Right forelimb (tissue), 1 donor: Measurements from ENCODE around the gene SLC16A5.
"Not testable (repeated sequence)": the region's sequence is repeated elsewhere in the genome, so short reads cannot be mapped to it uniquely, and the experiment has no call there.

Experiments
- DNase-seq: peaks from one replicate; pipeline ENCODE4 v3.0.0-alpha.2; 2018

Gene SLC16A5

GRCh38 chr17:75064867-75065561 lies 22.7 kb upstream of the SLC16A5 start:
- DNase-seq = no peak

- DNase-seq = no peak
Observed at GRCh38 chr17:75065562-75066151, 22.1 kb upstream of the SLC16A5 start.

GRCh38 chr17:75067856-75068255 lies 19.9 kb upstream of the SLC16A5 start:
- DNase-seq = no peak

GRCh38 chr17:75068750-75069149 lies 19.0 kb upstream of the SLC16A5 start:
- DNase-seq = no peak

GRCh38 chr17:75069783-75070182 lies 18.0 kb upstream of the SLC16A5 start:
- no peak for DNase-seq

- not testable (repeated sequence) for DNase-seq
Observed at GRCh38 chr17:75071478-75072271, 16.1 kb upstream of the SLC16A5 start.

GRCh38 chr17:75072909-75073308 lies 14.8 kb upstream of the SLC16A5 start:
- DNase-seq = not testable (repeated sequence)

- no peak for DNase-seq
Observed at GRCh38 chr17:75073618-75074047, 14.1 kb upstream of the SLC16A5 start.

- DNase-seq = no peak
Observed at GRCh38 chr17:75074532-75074931, 13.2 kb upstream of the SLC16A5 start.

- DNase-seq = no peak
Observed at GRCh38 chr17:75075597-75076336, 12.0 kb upstream of the SLC16A5 start.

GRCh38 chr17:75077072-75077495 lies 10.7 kb upstream of the SLC16A5 start:
- no peak for DNase-seq

GRCh38 chr17:75077496-75078283 lies 10.1 kb upstream of the SLC16A5 start:
- DNase-seq = no peak

GRCh38 chr17:75078284-75079022 lies 9.3 kb upstream of the SLC16A5 start:
- no peak for DNase-seq

GRCh38 chr17:75079023-75079373 lies 8.8 kb upstream of the SLC16A5 start:
- no peak for DNase-seq

- no peak for DNase-seq
Observed at GRCh38 chr17:75081611-75082540, 5.9 kb upstream of the SLC16A5 start.

GRCh38 chr17:75082683-75083082 lies 5.1 kb upstream of the SLC16A5 start:
- no peak for DNase-seq

GRCh38 chr17:75084039-75084660 lies 3.6 kb upstream of the SLC16A5 start:
- no peak for DNase-seq

- DNase-seq = no peak
Observed at GRCh38 chr17:75086496-75087181, 1.1 kb upstream of the SLC16A5 start.

GRCh38 chr17:75087182-75087557 lies 584 bp upstream of the SLC16A5 start:
- no peak for DNase-seq
